Measurements from ENCODE around the gene DNAH1.

The DNAH1 gene

GRCh38 chr3:52350981-52351761 lies 35.1 kb downstream of the DNAH1 start:
- no peak for TF ChIP-seq CTCF (IDR thresholded peaks at IDR 0.05; ENCODE audit: low read depth, low read length, missing control alignments)
- DNase-seq (ENCODE audit: low read depth), result no peak
- H3K4me3 ChIP-seq (ENCODE audit: low read depth, low read length), result no peak overlapping the region
- in situ Hi-C loops (cut with HindIII; ENCODE audit: low sequenced_read_pairs), result no loop called here

GRCh38 chr3:52351762-52352368 lies 35.7 kb downstream of the DNAH1 start:
- no peak for TF ChIP-seq CTCF (IDR thresholded peaks at IDR 0.05; ENCODE audit: low read depth, low read length, missing control alignments)
- no peak overlapping the region for H3K4me3 ChIP-seq (ENCODE audit: low read depth, low read length)
- DNase-seq (ENCODE audit: low read depth), result no peak
- in situ Hi-C loops (cut with HindIII; ENCODE audit: low sequenced_read_pairs), result no loop called here

- H3K4me3 ChIP-seq (ENCODE audit: low read depth, low read length), result no peak overlapping the region
- no peak for DNase-seq (ENCODE audit: low read depth)
- no peak for TF ChIP-seq CTCF (IDR thresholded peaks at IDR 0.05; ENCODE audit: low read depth, low read length, missing control alignments)
- in situ Hi-C loops (cut with HindIII; ENCODE audit: low sequenced_read_pairs), result no loop called here
Observed at GRCh38 chr3:52352566-52352965, 36.4 kb downstream of the DNAH1 start.

- no peak overlapping the region for H3K4me3 ChIP-seq (ENCODE audit: low read depth, low read length)
- no peak for TF ChIP-seq CTCF (IDR thresholded peaks at IDR 0.05; ENCODE audit: low read depth, low read length, missing control alignments)
- in situ Hi-C loops (cut with HindIII; ENCODE audit: low sequenced_read_pairs), result no loop called here
- no peak for DNase-seq (ENCODE audit: low read depth)
Observed at GRCh38 chr3:52353291-52353855, 37.3 kb downstream of the DNAH1 start.

- H3K4me3 ChIP-seq (ENCODE audit: low read depth, low read length), result no peak overlapping the region
- in situ Hi-C loops (cut with HindIII; ENCODE audit: low sequenced_read_pairs), result no loop called here
- no peak for DNase-seq (ENCODE audit: low read depth)
- TF ChIP-seq CTCF (IDR thresholded peaks at IDR 0.05; ENCODE audit: low read depth, low read length, missing control alignments), result no peak
Observed at GRCh38 chr3:52354676-52355075, 38.6 kb downstream of the DNAH1 start.

GRCh38 chr3:52355526-52355925 lies 39.4 kb downstream of the DNAH1 start:
- TF ChIP-seq CTCF (IDR thresholded peaks at IDR 0.05; ENCODE audit: low read depth, low read length, missing control alignments), result no peak
- H3K4me3 ChIP-seq (ENCODE audit: low read depth, low read length), result no peak overlapping the region
- in situ Hi-C loops (cut with HindIII; ENCODE audit: low sequenced_read_pairs), result no loop called here
- DNase-seq (ENCODE audit: low read depth), result no peak

Measured in astrocyte of the cerebellum (primary cell).